ENCODE data around the gene CPED1. TPM values are rescaled to one million over a fixed set of nuclear protein-coding genes. Genes with fewer than 3 reads are reported as not detected.
A peak's percentile ranks its signal among the peaks of the same experiment; 100 is the strongest.

Gene CPED1
- total and polyA plus RNA-seq, 10 of the 15 experiments (the other 5 are each of a cell fraction or from before 2014, with no cell fraction given): 0.01 to 0.77 (median 0.10) TPM; not detected in 1

DNA sequence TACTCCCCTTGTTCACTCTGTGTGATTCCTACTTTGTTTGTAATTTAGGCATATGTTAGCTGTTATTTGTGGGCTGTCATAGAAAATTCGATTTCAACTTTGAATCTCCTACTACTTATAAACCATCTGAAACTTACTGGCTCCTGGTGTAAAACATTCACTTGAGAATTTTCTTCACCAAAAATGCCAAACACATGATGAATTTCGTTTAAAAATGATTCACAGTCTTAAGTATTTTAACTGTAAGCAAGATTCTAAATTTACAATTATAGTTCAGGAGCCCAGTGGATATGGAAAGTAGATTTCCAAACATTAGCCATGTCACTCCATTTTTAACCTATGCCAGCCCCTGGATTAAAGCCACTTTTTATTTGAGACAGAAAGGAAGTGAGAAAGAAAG, 3.1 kb downstream of the CPED1 start:
- Histone ChIP-seq H3K36me3 (ENCODE audit: control insufficient read depth in 2 of 2, insufficient read depth in 2 of 2, low read length in 1 of 2) (no peaks in the 10 kb centered on the region), H3K9ac (ENCODE audit: control insufficient read depth, insufficient read depth, low read length) (no peak overlapping the region), H4K20me1 (ENCODE audit: control insufficient read depth, insufficient read depth) (no peaks in the 10 kb centered on the region), H3K9me3 (replicated peaks; ENCODE audit: control insufficient read depth, insufficient read depth, low read length) (no peaks in the 10 kb centered on the region), H3K27ac (ENCODE audit: control insufficient read depth, insufficient read depth) (no peak overlapping the region), H2AFZ (ENCODE audit: control insufficient read depth, low read depth, low read length) (no peak overlapping the region), H3K4me3 (no peak overlapping the region), H3K27me3 (replicated peaks in 1 of 2; ENCODE audit: control insufficient read depth in 2 of 2, insufficient read depth in 2 of 2, low read length in 1 of 2) (peaks cover 0 to 15% of the 10 kb centered on the region in 2 experiments), H3K79me2 (ENCODE audit: control insufficient read depth, insufficient read depth, low read length) (no peaks in the 10 kb centered on the region), H3K4me1 (ENCODE audit: control insufficient read depth, insufficient read depth, low read length) (peaks cover 21% of the 10 kb centered on the region), H3K4me2 (ENCODE audit: control insufficient read depth, insufficient read depth) (no peak overlapping the region)
- intact Hi-C loops (cut with micrococcal nuclease; ENCODE audit: unreplicated experiment): no loop called here
- in situ Hi-C loops (cut with MboI): no loop called here
- TF ChIP-seq, protein P1, sequence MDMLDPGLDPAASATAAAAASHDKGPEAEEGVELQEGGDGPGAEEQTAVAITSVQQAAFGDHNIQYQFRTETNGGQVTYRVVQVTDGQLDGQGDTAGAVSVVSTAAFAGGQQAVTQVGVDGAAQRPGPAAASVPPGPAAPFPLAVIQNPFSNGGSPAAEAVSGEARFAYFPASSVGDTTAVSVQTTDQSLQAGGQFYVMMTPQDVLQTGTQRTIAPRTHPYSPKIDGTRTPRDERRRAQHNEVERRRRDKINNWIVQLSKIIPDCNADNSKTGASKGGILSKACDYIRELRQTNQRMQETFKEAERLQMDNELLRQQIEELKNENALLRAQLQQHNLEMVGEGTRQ (IDR thresholded peaks at IDR 0.05; ENCODE audit: borderline replicate concordance, low read depth, low read length): no peak
- TF ChIP-seq, protein P2, sequence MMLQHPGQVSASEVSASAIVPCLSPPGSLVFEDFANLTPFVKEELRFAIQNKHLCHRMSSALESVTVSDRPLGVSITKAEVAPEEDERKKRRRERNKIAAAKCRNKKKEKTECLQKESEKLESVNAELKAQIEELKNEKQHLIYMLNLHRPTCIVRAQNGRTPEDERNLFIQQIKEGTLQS (IDR thresholded peaks at IDR 0.05; ENCODE audit: borderline replicate concordance, extremely low read depth, low read depth, low read length): no peak
- TF ChIP-seq BMI1 (IDR thresholded peaks at IDR 0.05; ENCODE audit: borderline replicate concordance) (0 out of 2 replicates have a peak, but pooled peaks have one; percentile 26), ZBED1 (IDR thresholded peaks at IDR 0.05; ENCODE audit: borderline replicate concordance) (no peak)
- SMC1A ChIA-PET (ENCODE audit: uncharacterized antibody, unreplicated experiment): interaction anchor here (1.0 to 1.1 kb wide), 2 partner anchors 40 to 91 kb away, joined by 3 to 4 read pairs; partner anchors contain the start of gene ING3
- FAIRE-seq (no peak), DNase-seq (ENCODE audit: low read depth, low spot score) (no peak), ATAC-seq (no peak)
- CTCF ChIA-PET: interaction anchor here (0.8 to 8.1 kb wide), 3 partner anchors 9 to 91 kb away, joined by 3 to 111 read pairs (median 10); no protein-coding TSS in a partner anchor
- RAD21 ChIA-PET (ENCODE audit: unreplicated experiment): interaction anchor here (1.4 kb wide), 1 partner anchor 38 kb away, joined by 3 read pairs; no protein-coding TSS in a partner anchor
- WGBS (ENCODE audit: insufficient coverage, insufficient replicate concordance, low lambda C conversion rate, missing lambda C conversion rate): 0% methylated on average over 2 of the region's 2 CpGs
- BruUV-seq (replicated peaks): no TSS peak
- POLR2A ChIA-PET: no interaction called here

DNA sequence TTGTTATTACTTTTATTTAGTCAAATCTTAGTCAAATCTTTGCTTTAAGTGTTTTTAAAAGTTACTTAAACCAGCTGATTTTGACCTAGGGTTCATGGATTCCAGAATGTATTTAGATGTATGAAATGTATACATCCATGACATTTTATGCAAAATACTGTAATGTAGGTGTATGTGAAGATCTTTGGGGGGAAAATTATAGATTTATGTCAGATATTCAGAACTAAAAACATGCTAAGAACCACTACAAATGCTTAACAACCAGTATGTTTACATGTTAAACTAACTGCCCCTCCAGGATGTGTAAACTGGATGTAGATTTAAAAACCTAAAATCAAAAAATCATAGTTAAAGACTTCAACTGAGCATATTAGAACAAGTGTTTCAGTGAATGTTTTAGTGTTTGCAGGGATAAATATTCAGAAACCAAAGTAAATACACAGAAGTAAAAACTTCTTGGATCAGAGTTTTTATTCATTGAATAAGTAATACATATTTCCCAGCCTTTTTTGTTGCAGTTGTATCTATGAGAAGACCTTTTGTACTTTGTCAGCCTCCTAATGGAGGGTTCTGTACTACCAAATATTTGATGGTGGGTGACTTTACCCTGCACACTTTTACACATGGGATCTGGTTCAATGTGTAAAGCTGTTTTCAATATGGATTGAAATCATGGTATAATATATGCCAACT, 3.9 kb downstream of the CPED1 start:
- SMC1A ChIA-PET (ENCODE audit: uncharacterized antibody, unreplicated experiment): interaction anchor here (1.1 kb wide), 1 partner anchor 91 kb away, joined by 3 read pairs; no protein-coding TSS in a partner anchor
- Histone ChIP-seq H3K79me2 (ENCODE audit: control insufficient read depth, insufficient read depth, low read length) (no peaks in the 10 kb centered on the region), H3K4me1 (ENCODE audit: control insufficient read depth, insufficient read depth, low read length) (peaks cover 21% of the 10 kb centered on the region), H3K9me3 (replicated peaks; ENCODE audit: control insufficient read depth, insufficient read depth, low read length) (no peaks in the 10 kb centered on the region), H3K9ac (ENCODE audit: control insufficient read depth, insufficient read depth, low read length) (no peak overlapping the region), H3K4me2 (ENCODE audit: control insufficient read depth, insufficient read depth) (no peak overlapping the region), H2AFZ (ENCODE audit: control insufficient read depth, low read depth, low read length) (no peak overlapping the region), H3K4me3 (no peak overlapping the region), H4K20me1 (ENCODE audit: control insufficient read depth, insufficient read depth) (no peaks in the 10 kb centered on the region), H3K36me3 (ENCODE audit: control insufficient read depth in 2 of 2, insufficient read depth in 2 of 2, low read length in 1 of 2) (no peaks in the 10 kb centered on the region), H3K27me3 (replicated peaks in 1 of 2; ENCODE audit: control insufficient read depth in 2 of 2, insufficient read depth in 2 of 2, low read length in 1 of 2) (peaks cover 0 to 15% of the 10 kb centered on the region in 2 experiments), H3K27ac (ENCODE audit: control insufficient read depth, insufficient read depth) (no peak overlapping the region)
- POLR2A ChIA-PET: no interaction called here
- TF ChIP-seq PAX5 (IDR thresholded peaks at IDR 0.05; ENCODE audit: borderline replicate concordance, low read depth, low read length): no peak
- TF ChIP-seq STAT1 (conservative IDR thresholded peaks at IDR 0.05): no peak
- TF ChIP-seq, protein P1 (IDR thresholded peaks at IDR 0.05; ENCODE audit: borderline replicate concordance, low read depth, low read length): no peak
- no peak for TF ChIP-seq RELA (IDR thresholded peaks at IDR 0.05; ENCODE audit: borderline replicate concordance, partially characterized antibody)
- BruUV-seq (replicated peaks): no TSS peak
- in situ Hi-C loops (cut with MboI) (no loop called here), intact Hi-C loops (cut with micrococcal nuclease; ENCODE audit: unreplicated experiment) (no loop called here)
- RAD21 ChIA-PET (ENCODE audit: unreplicated experiment): no interaction called here
- CTCF ChIA-PET: interaction anchor here (0.7 to 8.1 kb wide), 2 partner anchors 17 to 91 kb away, joined by 3 to 111 read pairs; no protein-coding TSS in a partner anchor
- ATAC-seq (no peak), DNase-seq (ENCODE audit: low read depth, low spot score) (no peak), FAIRE-seq (no peak)
